PC-3 (cell line): Measurements from ENCODE around the gene LARP7.

Source experiments
- EZH2 ChIP-seq: fragments of 300-600 bp; sonication (generic); IDR thresholded peaks from one replicate; pipeline ENCODE4 v1.6.1; 2017; ENCODE audit warnings: antibody characterized with exemption, mild to moderate bottlenecking, low read length; ENCODE audit not compliant: unreplicated experiment
- EZH2phosphoT487 ChIP-seq: fragments of 300-600 bp; sonication (generic); IDR thresholded peaks from 2 replicates; pipeline ENCODE4 v1.6.1; 2018; ENCODE audit warnings: mild to moderate bottlenecking, antibody characterized with exemption, low read length, borderline replicate concordance
- TF ChIP-seq, protein P1 (sequence below): fragments of 300-600 bp; sonication (generic); conservative IDR thresholded peaks from 2 replicates; pipeline ENCODE4 v1.5.1; 2017; ENCODE audit warnings: antibody characterized with exemption, low read depth, mild to moderate bottlenecking, low read length

GRCh38 chr4:112704322-112704721, 67.4 kb downstream of the LARP7 start:
- TF ChIP-seq, protein P1, sequence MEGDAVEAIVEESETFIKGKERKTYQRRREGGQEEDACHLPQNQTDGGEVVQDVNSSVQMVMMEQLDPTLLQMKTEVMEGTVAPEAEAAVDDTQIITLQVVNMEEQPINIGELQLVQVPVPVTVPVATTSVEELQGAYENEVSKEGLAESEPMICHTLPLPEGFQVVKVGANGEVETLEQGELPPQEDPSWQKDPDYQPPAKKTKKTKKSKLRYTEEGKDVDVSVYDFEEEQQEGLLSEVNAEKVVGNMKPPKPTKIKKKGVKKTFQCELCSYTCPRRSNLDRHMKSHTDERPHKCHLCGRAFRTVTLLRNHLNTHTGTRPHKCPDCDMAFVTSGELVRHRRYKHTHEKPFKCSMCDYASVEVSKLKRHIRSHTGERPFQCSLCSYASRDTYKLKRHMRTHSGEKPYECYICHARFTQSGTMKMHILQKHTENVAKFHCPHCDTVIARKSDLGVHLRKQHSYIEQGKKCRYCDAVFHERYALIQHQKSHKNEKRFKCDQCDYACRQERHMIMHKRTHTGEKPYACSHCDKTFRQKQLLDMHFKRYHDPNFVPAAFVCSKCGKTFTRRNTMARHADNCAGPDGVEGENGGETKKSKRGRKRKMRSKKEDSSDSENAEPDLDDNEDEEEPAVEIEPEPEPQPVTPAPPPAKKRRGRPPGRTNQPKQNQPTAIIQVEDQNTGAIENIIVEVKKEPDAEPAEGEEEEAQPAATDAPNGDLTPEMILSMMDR = no peak
- TF ChIP-seq EZH2phosphoT487 (no peak), EZH2 (no peak)
